Epithelial cell of esophagus (primary cell): ENCODE measurements around the gene POFUT1.
"Not testable (repeated sequence)": the region's sequence is repeated elsewhere in the genome, so short reads cannot be mapped to it uniquely, and the experiment has no call there.

Experiments used
- DNase-seq: peaks from one replicate; pipeline ENCODE4 v3.0.0; 2010; ENCODE audit warnings: low read depth
- H3K4me3 ChIP-seq: 2 replicates; pipeline ENCODE4 v1.5.1; 2011; ENCODE audit warnings: mild to moderate bottlenecking, low read length, control low read depth
- TF ChIP-seq, protein P1 (sequence below): IDR thresholded peaks from 2 replicates; pipeline ENCODE4 v1.5.1; 2011; ENCODE audit warnings: low read depth, mild to moderate bottlenecking, low read length, control low read depth, inconsistent platforms; ENCODE audit not compliant: insufficient read depth; ENCODE audit errors: missing control alignments

POFUT1 gene

GRCh38 chr20:32244150-32244823 is 36.6 kb downstream of the POFUT1 start:
- DNase-seq = no peak
- TF ChIP-seq, protein P1, sequence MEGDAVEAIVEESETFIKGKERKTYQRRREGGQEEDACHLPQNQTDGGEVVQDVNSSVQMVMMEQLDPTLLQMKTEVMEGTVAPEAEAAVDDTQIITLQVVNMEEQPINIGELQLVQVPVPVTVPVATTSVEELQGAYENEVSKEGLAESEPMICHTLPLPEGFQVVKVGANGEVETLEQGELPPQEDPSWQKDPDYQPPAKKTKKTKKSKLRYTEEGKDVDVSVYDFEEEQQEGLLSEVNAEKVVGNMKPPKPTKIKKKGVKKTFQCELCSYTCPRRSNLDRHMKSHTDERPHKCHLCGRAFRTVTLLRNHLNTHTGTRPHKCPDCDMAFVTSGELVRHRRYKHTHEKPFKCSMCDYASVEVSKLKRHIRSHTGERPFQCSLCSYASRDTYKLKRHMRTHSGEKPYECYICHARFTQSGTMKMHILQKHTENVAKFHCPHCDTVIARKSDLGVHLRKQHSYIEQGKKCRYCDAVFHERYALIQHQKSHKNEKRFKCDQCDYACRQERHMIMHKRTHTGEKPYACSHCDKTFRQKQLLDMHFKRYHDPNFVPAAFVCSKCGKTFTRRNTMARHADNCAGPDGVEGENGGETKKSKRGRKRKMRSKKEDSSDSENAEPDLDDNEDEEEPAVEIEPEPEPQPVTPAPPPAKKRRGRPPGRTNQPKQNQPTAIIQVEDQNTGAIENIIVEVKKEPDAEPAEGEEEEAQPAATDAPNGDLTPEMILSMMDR = no peak
- no peak overlapping the region for H3K4me3 ChIP-seq

DNA sequence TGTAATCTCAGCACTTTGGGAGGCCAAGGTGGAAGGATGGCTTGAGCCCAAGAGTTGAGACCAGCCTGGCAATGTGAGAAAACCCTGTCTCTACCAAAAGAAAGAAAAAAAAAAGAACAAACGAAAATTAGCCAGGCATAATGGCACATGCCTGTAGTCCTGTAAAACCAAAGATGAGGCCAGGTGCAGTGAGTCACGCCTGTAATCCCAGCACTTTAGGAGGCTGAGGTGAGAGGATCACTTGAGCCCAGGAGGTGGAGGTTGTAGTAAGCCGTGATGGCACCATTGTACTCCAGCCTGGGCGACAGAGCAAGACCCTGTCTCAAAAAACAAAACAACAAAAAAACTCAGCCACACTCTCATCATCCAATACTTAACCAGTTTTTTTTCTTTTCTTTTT is 37.3 kb downstream of the POFUT1 start:
- TF ChIP-seq, protein P1 = no peak
- no peak overlapping the region for H3K4me3 ChIP-seq
- DNase-seq = no peak

GRCh38 chr20:32246208-32246607 is 38.5 kb downstream of the POFUT1 start:
- not testable (repeated sequence) for H3K4me3 ChIP-seq, DNase-seq

DNA sequence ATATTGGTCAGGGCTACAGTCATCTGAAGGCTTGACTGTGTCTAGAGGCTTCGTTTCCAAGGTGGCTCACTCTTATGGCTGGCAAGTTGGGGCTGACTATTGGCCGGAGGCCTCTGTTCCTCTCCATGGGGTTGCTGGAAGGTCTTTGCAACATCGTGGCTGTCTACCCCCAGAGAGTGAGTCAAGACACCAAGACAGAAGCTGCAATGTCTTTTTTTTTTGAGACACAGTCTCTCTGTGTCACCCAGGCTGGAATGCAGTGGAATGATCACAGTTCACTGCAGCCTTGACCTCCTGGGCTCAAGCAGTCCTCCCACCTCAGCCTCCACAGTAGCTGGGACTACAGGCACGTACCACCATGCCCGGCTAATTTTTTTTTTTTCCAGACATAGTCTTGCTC is 40.4 kb downstream of the POFUT1 start:
- no peak for DNase-seq
- H3K4me3 ChIP-seq = no peak overlapping the region
- TF ChIP-seq, protein P1 = no peak

- DNase-seq = no peak
- H3K4me3 ChIP-seq = no peak overlapping the region
- TF ChIP-seq, protein P1 = no peak
Observed at GRCh38 chr20:32249030-32249738, 41.5 kb downstream of the POFUT1 start.

- no peak overlapping the region for H3K4me3 ChIP-seq
- DNase-seq = no peak
- TF ChIP-seq, protein P1 = no peak
Observed at GRCh38 chr20:32251470-32251869, 43.8 kb downstream of the POFUT1 start.

DNA sequence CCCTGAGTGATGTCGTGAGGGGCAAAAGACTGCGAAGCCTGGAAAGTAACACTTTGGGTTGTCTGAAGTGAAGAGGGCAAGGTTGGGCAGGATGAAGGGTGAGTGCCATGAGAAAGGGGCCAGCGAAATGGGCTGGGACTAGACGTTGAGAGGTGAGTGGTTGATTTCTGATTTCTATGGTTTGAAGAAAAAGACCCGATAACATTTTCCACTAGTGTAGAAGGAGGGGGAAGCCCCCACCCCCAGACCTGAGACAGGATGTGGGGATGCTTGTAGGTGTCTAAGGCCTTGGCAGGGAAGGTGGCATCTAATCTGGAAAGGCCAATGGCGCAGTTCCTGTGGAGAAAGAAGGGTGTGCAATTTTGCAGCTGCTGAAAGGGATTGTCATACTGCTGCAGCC is 44.5 kb downstream of the POFUT1 start:
- TF ChIP-seq, protein P1 = no peak
- no peak for DNase-seq
- H3K4me3 ChIP-seq = no peak overlapping the region

GRCh38 chr20:32260973-32261372 is 53.3 kb downstream of the POFUT1 start:
- not testable (repeated sequence) for DNase-seq, H3K4me3 ChIP-seq
